Measurements from ENCODE around the gene GPR37. TPM values are rescaled to one million over a fixed set of nuclear protein-coding genes. Genes with fewer than 3 reads are reported as not detected.

The GPR37 gene
- polyA plus RNA-seq, 3 donors, result 0.62 to 1.7 TPM; not detected in 1

DNA sequence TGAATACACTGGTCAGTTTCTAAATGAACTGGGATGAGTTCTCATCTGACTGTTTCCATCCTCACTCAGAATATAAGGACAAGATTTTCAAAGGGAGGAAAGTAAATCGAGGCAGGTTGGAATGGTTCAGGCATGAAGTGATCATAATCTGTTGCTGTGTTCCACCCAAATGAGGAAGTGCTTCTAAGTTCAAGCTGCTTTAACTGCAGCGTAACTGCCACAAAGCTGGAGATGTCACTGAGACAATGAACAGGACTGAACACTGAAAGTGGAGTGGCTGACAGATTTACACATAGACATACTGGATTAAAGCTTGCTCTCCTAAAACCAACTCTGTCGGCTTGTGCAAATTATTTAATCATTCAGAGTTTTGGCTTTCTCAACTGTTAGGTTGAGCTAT is 66.6 kb downstream of the GPR37 start:
- H3K27ac ChIP-seq (ENCODE audit: low read depth, low read length), result no peak overlapping the region
- 51 to 67% (median 63%) methylated on average over 3 of the region's 3 CpGs for WGBS, 3 donors

- no peak overlapping the region for H3K27ac ChIP-seq (ENCODE audit: low read depth, low read length)
- 74 to 87% (median 87%) methylated on average over 4 of the region's 4 CpGs for WGBS, 3 donors
These were observed 67.8 kb downstream of the GPR37 start for GRCh38 chr7:124697746-124698145.

Other genes with a start within 250 kb of the GPR37 start
- gene POT1, start 164.0 kb upstream of the GPR37 start, polyA plus RNA-seq, result 10 to 100 TPM in 1 of 3 donors, 1 to 10 TPM in 2; 5.1 to 11.7 (median 6.1) TPM